ENCODE results near the gene MLPH. TPM values are rescaled to one million over a fixed set of nuclear protein-coding genes. Genes with fewer than 3 reads are reported as not detected.
A peak's percentile ranks its signal among the peaks of the same experiment; 100 is the strongest.

The MLPH gene
- total and polyA plus RNA-seq, 2 of the 13 experiments (the other 11 are each of a cell fraction or from before 2014, with no cell fraction given): 0.12 TPM; not detected in 1

DNA sequence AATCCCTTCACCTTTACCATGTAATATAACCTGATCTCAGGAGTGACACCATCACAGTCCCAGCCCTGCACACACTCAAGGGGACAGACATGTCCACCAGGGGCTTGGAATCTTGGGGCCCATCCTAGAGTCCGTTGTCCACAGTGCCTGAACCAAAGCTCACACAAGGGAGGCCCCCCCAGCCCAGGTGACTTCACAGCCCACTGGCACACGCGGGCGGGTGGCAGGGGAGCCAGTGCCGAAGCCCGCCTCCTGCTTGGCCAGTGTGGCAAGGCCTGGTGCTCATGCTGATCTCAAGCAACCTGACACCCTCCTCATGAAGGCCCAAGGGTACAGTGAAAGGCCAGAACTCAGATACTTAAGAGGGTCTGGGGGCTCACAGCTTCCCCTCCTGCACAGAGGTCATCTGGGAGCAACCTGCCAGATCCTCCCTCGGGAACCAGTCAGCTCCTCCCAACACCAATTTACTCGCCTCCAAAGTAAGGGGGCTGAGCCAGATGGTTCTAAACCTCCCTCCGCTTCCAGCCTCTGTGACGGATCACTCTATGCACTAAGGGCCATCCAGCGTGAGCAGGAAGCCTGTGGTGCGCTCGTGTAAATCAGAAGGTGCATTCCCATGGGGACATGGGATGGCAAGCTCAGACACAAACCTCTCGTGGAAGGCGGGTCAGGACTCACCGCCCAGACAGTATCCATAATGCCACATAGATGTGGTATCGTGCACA, 106.7 kb downstream of the MLPH start (continued):
- TF ChIP-seq RARA (CRISPR knock-in tag; IDR thresholded peaks at IDR 0.05): no peak

DNA sequence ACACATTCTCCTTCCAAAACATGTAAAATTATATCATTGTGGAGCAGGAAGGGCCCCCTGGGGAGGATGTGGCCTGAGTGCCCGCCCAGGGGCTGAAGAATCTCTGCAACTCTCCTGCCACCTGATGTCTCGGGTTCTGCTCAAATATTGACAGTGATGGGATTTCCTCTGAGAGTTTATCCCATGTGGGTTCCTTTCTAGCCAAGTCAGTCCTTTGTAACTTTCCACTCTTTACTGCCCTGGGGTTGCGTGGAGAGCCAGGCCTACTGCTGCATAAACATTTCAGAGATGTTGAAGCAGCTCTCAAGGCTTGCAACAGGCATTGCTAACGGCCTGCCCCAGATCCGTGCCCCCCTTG, 107.4 kb downstream of the MLPH start:
- H3K27me3 ChIP-seq (ENCODE audit: control insufficient read depth in 1 of 2, insufficient read depth in 2 of 2, low read length in 2 of 2): no peaks in the 10 kb centered on the region; a peak in 1 of 5 replicates
- H3K27ac ChIP-seq (ENCODE audit: extremely low read length, insufficient read depth, low read length): peak overlapping the region; percentile 72
- ChIA-PET POLR2A (interaction anchor here (1.6 kb wide), 1 partner anchor 9 kb away, joined by 5 read pairs; no protein-coding TSS in a partner anchor), CTCF (ENCODE audit: low intra/inter-chr PET ratio, low total read pairs) (no interaction called here)
- no peaks in the 10 kb centered on the region for H3K36me3 ChIP-seq (replicated peaks in 1 of 2; ENCODE audit: control insufficient read depth in 1 of 2, insufficient read depth in 2 of 2, low read length in 2 of 2)
- WGBS (ENCODE audit: low lambda C conversion rate): 6% methylated on average over 5 of the region's 5 CpGs
- no peak overlapping the region for H2AFZ ChIP-seq (ENCODE audit: low read length)
- intact Hi-C loops (cut with micrococcal nuclease; ENCODE audit: unreplicated experiment) (no loop called here), in situ Hi-C loops (cut with HindIII; ENCODE audit: extremely low pct_ligation_motif_present, low pct_unique_long_range_greater_than_20kb) (no loop called here)
- peaks cover 96% of the 10 kb centered on the region for H3K4me1 ChIP-seq (ENCODE audit: insufficient read depth, low read length)
- FAIRE-seq (peak; percentile 86), ATAC-seq (peak; percentile 10), DNase-seq (ENCODE audit: low spot score) (peak; percentile 85)
- peak overlapping the region in 2 of 3 experiments; percentile 10 to 21; a peak in 2 of 6 replicates for H3K4me3 ChIP-seq (replicated peaks in 1 of 3; ENCODE audit: insufficient read depth in 1 of 3, low read depth in 2 of 3, low read length in 3 of 3)
- no TSS peak for BruUV-seq (replicated peaks)
- peak overlapping the region; percentile 64 for H3K4me2 ChIP-seq (ENCODE audit: low read depth, low read length)
- H4K20me1 ChIP-seq (ENCODE audit: insufficient read depth, low read length): no peaks in the 10 kb centered on the region
- H3K79me2 ChIP-seq (ENCODE audit: insufficient read depth, low read length): peaks cover 11% of the 10 kb centered on the region
- H3K9me3 ChIP-seq (ENCODE audit: low read length): no peaks in the 10 kb centered on the region
- peak overlapping the region; percentile 41 for H3K9ac ChIP-seq (ENCODE audit: insufficient read depth, low read depth, low read length)
- TF ChIP-seq HMG20B (CRISPR knock-in tag; conservative IDR thresholded peaks at IDR 0.05): no peak; the same call in 1 of the 2 replicates
- TF ChIP-seq, protein P1, sequence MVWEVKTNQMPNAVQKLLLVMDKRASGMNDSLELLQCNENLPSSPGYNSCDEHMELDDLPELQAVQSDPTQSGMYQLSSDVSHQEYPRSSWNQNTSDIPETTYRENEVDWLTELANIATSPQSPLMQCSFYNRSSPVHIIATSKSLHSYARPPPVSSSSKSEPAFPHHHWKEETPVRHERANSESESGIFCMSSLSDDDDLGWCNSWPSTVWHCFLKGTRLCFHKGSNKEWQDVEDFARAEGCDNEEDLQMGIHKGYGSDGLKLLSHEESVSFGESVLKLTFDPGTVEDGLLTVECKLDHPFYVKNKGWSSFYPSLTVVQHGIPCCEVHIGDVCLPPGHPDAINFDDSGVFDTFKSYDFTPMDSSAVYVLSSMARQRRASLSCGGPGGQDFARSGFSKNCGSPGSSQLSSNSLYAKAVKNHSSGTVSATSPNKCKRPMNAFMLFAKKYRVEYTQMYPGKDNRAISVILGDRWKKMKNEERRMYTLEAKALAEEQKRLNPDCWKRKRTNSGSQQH (CRISPR knock-in tag; IDR thresholded peaks at IDR 0.05; ENCODE audit: low read depth): 0 out of 2 replicates have a peak, but pooled peaks have one; percentile 20
- no peak for TF ChIP-seq ZNF747 (CRISPR knock-in tag; IDR thresholded peaks at IDR 0.05; ENCODE audit: borderline replicate concordance)
- TF ChIP-seq FOXP1 (IDR thresholded peaks at IDR 0.05): no peak
- TF ChIP-seq FOXP1 (CRISPR knock-in tag; IDR thresholded peaks at IDR 0.05): peak; percentile 15; the same call in 1 of the 2 replicates
- TF ChIP-seq ATAD3A (CRISPR knock-in tag; IDR thresholded peaks at IDR 0.05): no peak
- TF ChIP-seq PITX1 (CRISPR knock-in tag; IDR thresholded peaks at IDR 0.05): peak; percentile 76; the same call in 1 of the 2 replicates
- no peak for TF ChIP-seq ZNF260 (CRISPR knock-in tag; IDR thresholded peaks at IDR 0.05; ENCODE audit: borderline replicate concordance, low read depth)
- TF ChIP-seq GATAD1 (CRISPR knock-in tag; IDR thresholded peaks at IDR 0.05): peak; percentile 17; the same call in 1 of the 2 replicates
- peak; percentile 86 for TF ChIP-seq ZBTB7B (CRISPR knock-in tag; IDR thresholded peaks at IDR 0.05)
- TF ChIP-seq, protein P2, sequence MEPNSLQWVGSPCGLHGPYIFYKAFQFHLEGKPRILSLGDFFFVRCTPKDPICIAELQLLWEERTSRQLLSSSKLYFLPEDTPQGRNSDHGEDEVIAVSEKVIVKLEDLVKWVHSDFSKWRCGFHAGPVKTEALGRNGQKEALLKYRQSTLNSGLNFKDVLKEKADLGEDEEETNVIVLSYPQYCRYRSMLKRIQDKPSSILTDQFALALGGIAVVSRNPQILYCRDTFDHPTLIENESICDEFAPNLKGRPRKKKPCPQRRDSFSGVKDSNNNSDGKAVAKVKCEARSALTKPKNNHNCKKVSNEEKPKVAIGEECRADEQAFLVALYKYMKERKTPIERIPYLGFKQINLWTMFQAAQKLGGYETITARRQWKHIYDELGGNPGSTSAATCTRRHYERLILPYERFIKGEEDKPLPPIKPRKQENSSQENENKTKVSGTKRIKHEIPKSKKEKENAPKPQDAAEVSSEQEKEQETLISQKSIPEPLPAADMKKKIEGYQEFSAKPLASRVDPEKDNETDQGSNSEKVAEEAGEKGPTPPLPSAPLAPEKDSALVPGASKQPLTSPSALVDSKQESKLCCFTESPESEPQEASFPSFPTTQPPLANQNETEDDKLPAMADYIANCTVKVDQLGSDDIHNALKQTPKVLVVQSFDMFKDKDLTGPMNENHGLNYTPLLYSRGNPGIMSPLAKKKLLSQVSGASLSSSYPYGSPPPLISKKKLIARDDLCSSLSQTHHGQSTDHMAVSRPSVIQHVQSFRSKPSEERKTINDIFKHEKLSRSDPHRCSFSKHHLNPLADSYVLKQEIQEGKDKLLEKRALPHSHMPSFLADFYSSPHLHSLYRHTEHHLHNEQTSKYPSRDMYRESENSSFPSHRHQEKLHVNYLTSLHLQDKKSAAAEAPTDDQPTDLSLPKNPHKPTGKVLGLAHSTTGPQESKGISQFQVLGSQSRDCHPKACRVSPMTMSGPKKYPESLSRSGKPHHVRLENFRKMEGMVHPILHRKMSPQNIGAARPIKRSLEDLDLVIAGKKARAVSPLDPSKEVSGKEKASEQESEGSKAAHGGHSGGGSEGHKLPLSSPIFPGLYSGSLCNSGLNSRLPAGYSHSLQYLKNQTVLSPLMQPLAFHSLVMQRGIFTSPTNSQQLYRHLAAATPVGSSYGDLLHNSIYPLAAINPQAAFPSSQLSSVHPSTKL (CRISPR knock-in tag; IDR thresholded peaks at IDR 0.05): peak; percentile 83
- peak; percentile 66 for TF ChIP-seq HDAC2 (CRISPR knock-in tag; IDR thresholded peaks at IDR 0.05)
- TF ChIP-seq HIVEP1 (CRISPR knock-in tag; IDR thresholded peaks at IDR 0.05): 0 out of 2 replicates have a peak, but pooled peaks have one; percentile 25
- peak; percentile 32; the same call in 1 of the 2 replicates for TF ChIP-seq SMYD3 (CRISPR knock-in tag; IDR thresholded peaks at IDR 0.05)
- TF ChIP-seq SIX4 (CRISPR knock-in tag; IDR thresholded peaks at IDR 0.05): peak; percentile 43
